ENCODE data around the gene LYPD5. TPM values are rescaled to one million over a fixed set of nuclear protein-coding genes. Genes with fewer than 3 reads are reported as not detected.

The LYPD5 gene
- total and polyA plus RNA-seq, 2 of the 13 experiments (the other 11 are each of a cell fraction or from before 2014, with no cell fraction given): not detected

GRCh38 chr19:43752287-43752875 is 49.9 kb downstream of the LYPD5 start (continued):
- TF ChIP-seq ZNF646 (CRISPR knock-in tag; IDR thresholded peaks at IDR 0.05) (no peak), ZNF556 (CRISPR knock-in tag; IDR thresholded peaks at IDR 0.05; ENCODE audit: borderline replicate concordance) (no peak), ZNF460 (CRISPR knock-in tag; IDR thresholded peaks at IDR 0.05; ENCODE audit: borderline replicate concordance) (peak; percentile 16; the same call in 1 of the 2 replicates), MAF1 (CRISPR knock-in tag; IDR thresholded peaks at IDR 0.05; ENCODE audit: borderline replicate concordance) (no peak)

- FAIRE-seq (no peak), DNase-seq (ENCODE audit: low spot score) (no peak), ATAC-seq (no peak)
- no peak for TF ChIP-seq PLSCR1 (CRISPR knock-in tag; IDR thresholded peaks at IDR 0.05; ENCODE audit: borderline replicate concordance)
- no peak for TF ChIP-seq MYC (CRISPR knock-in tag; IDR thresholded peaks at IDR 0.05; ENCODE audit: borderline replicate concordance)
- no peak for TF ChIP-seq ZNF10 (CRISPR knock-in tag; IDR thresholded peaks at IDR 0.05; ENCODE audit: borderline replicate concordance, low read depth)
- TF ChIP-seq ZNF749 (CRISPR knock-in tag; IDR thresholded peaks at IDR 0.05; ENCODE audit: borderline replicate concordance): no peak
- TF ChIP-seq ZNF781 (CRISPR knock-in tag; IDR thresholded peaks at IDR 0.05; ENCODE audit: borderline replicate concordance, not compliant biosample characterization): no peak
- no peak for TF ChIP-seq MLLT10 (CRISPR knock-in tag; IDR thresholded peaks at IDR 0.05)
- no peak for TF ChIP-seq ZNF441 (CRISPR knock-in tag; IDR thresholded peaks at IDR 0.05; ENCODE audit: borderline replicate concordance)
- no peak for TF ChIP-seq KDM6A (CRISPR knock-in tag; IDR thresholded peaks at IDR 0.05; ENCODE audit: low read depth)
- no peak for TF ChIP-seq ZNF432 (CRISPR knock-in tag; IDR thresholded peaks at IDR 0.05; ENCODE audit: borderline replicate concordance)
- no peak for TF ChIP-seq PAF1 (CRISPR knock-in tag; IDR thresholded peaks at IDR 0.05)
- Histone ChIP-seq H3K4me1 (ENCODE audit: insufficient read depth, low read length) (peaks cover 18% of the 10 kb centered on the region), H3K9me3 (ENCODE audit: low read length) (no peaks in the 10 kb centered on the region), H4K20me1 (ENCODE audit: insufficient read depth, low read length) (no peaks in the 10 kb centered on the region), H3K9ac (ENCODE audit: insufficient read depth, low read depth, low read length) (no peak overlapping the region), H3K27ac (ENCODE audit: extremely low read length, insufficient read depth, low read length) (no peak overlapping the region), H2AFZ (ENCODE audit: low read length) (no peak overlapping the region), H3K4me2 (ENCODE audit: low read depth, low read length) (no peak overlapping the region), H3K79me2 (ENCODE audit: insufficient read depth, low read length) (peaks cover 16% of the 10 kb centered on the region), H3K27me3 (ENCODE audit: control insufficient read depth in 1 of 2, insufficient read depth in 2 of 2, low read length in 2 of 2) (no peaks in the 10 kb centered on the region), H3K4me3 (replicated peaks in 1 of 3; ENCODE audit: insufficient read depth in 1 of 3, low read depth in 2 of 3, low read length in 3 of 3) (no peak overlapping the region), H3K36me3 (replicated peaks in 1 of 2; ENCODE audit: control insufficient read depth in 1 of 2, insufficient read depth in 2 of 2, low read length in 2 of 2) (peaks cover 19 to 45% of the 10 kb centered on the region in 2 experiments)
- intact Hi-C loops (cut with micrococcal nuclease; ENCODE audit: unreplicated experiment): no loop called here
- WGBS (ENCODE audit: low lambda C conversion rate): 98% methylated on average over 4 of the region's 4 CpGs
- in situ Hi-C loops (cut with HindIII; ENCODE audit: extremely low pct_ligation_motif_present, low pct_unique_long_range_greater_than_20kb): no loop called here
- ChIA-PET POLR2A (no interaction called here), CTCF (ENCODE audit: low intra/inter-chr PET ratio, low total read pairs) (no interaction called here)
- no TSS peak for BruUV-seq (replicated peaks)
These were observed 50.6 kb downstream of the LYPD5 start for GRCh38 chr19:43751466-43752220.

Data from HepG2 (cell line).